ENCODE data around the gene IFT172. TPM values are rescaled to one million over a fixed set of nuclear protein-coding genes. Genes with fewer than 3 reads are reported as not detected.
"Not testable (repeated sequence)": the region's sequence is repeated elsewhere in the genome, so short reads cannot be mapped to it uniquely, and the experiment has no call there.

IFT172 gene, protein sequence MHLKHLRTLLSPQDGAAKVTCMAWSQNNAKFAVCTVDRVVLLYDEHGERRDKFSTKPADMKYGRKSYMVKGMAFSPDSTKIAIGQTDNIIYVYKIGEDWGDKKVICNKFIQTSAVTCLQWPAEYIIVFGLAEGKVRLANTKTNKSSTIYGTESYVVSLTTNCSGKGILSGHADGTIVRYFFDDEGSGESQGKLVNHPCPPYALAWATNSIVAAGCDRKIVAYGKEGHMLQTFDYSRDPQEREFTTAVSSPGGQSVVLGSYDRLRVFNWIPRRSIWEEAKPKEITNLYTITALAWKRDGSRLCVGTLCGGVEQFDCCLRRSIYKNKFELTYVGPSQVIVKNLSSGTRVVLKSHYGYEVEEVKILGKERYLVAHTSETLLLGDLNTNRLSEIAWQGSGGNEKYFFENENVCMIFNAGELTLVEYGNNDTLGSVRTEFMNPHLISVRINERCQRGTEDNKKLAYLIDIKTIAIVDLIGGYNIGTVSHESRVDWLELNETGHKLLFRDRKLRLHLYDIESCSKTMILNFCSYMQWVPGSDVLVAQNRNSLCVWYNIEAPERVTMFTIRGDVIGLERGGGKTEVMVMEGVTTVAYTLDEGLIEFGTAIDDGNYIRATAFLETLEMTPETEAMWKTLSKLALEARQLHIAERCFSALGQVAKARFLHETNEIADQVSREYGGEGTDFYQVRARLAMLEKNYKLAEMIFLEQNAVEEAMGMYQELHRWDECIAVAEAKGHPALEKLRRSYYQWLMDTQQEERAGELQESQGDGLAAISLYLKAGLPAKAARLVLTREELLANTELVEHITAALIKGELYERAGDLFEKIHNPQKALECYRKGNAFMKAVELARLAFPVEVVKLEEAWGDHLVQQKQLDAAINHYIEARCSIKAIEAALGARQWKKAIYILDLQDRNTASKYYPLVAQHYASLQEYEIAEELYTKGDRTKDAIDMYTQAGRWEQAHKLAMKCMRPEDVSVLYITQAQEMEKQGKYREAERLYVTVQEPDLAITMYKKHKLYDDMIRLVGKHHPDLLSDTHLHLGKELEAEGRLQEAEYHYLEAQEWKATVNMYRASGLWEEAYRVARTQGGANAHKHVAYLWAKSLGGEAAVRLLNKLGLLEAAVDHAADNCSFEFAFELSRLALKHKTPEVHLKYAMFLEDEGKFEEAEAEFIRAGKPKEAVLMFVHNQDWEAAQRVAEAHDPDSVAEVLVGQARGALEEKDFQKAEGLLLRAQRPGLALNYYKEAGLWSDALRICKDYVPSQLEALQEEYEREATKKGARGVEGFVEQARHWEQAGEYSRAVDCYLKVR (N-terminal part only)
- total RNA-seq = 20.3 TPM
- long read RNA-seq, full-length matches to known transcripts = 2 of 12 reads
- long read RNA-seq, partial matches to known transcripts = 7 of 12 reads
- long read RNA-seq, other reads (novel, unspliced or antisense) = 3 of 12 reads

DNA sequence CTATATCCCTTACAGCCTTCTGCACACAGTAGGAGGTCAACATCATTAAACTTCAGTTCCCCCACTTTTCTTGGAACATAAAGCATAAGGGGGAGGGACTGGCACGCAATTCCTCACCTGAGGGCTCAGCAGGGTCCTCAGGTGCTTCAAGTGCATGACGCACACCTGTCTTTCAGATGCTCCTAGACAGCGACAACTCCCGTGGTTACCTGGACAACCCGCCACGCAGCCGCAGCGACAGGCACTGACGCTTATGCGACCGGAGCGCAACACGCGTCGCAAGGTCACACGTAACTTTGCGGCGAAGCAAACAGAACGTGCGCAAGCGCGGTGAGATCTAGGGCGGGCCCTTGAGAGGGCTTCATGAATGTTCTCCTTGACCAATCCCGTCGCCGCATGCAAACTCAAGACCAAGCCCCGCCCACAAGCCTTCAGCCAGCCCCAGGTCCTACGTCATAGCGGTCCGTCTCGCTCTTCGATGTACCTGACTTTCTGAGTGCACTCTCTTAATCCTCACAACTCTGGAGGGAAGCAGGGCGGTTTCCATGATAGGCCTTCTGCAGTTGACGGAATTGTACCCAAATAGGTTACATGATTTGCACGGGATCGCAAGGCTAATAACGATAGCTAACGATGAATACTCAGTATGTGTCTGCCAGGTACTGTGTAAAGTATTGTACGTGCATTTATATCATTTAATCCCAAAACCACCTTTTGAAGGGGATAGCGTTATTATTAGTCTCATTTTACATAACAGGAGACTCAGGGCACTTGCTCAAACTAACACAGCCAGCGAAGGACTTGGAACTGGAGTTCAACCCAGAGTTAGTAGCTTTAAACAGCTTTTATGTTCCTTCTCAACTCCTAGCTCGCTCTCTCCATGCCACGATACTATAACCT lies at the start of gene IFT172:
TSS of gene IFT172 (minus strand) at position 246 of the 900 bp plus-strand sequence. CDS start at position 156, 90 bp downstream.
- DNase-seq (peak; percentile 99), ATAC-seq (ENCODE audit: poor library complexity) (peak; percentile 99)
- intact Hi-C loops (cut with DNase I) = loop anchor here (5.0 to 10.0 kb wide), 2 partner anchors 57 to 135 kb away; partner anchors contain the start of genes CCDC121 and GPN1

- ATAC-seq (ENCODE audit: poor library complexity); DNase-seq; intact Hi-C loops (cut with DNase I): not testable (repeated sequence)
These were observed 49.4 kb upstream of the IFT172 start for GRCh38 chr2:27538839-27539450.

GRCh38 chr2:27537287-27537686 lies 47.7 kb upstream of the IFT172 start:
- DNase-seq = no peak
- ATAC-seq (ENCODE audit: poor library complexity) = no peak
- intact Hi-C loops (cut with DNase I) = no loop called here

GRCh38 chr2:27531983-27532382 lies 42.4 kb upstream of the IFT172 start:
- intact Hi-C loops (cut with DNase I) = no loop called here
- no peak for DNase-seq
- no peak for ATAC-seq (ENCODE audit: poor library complexity)

- intact Hi-C loops (cut with DNase I) = no loop called here
- DNase-seq (no peak), ATAC-seq (ENCODE audit: poor library complexity) (no peak)
These were observed 37.6 kb upstream of the IFT172 start for GRCh38 chr2:27527182-27527581.

DNA sequence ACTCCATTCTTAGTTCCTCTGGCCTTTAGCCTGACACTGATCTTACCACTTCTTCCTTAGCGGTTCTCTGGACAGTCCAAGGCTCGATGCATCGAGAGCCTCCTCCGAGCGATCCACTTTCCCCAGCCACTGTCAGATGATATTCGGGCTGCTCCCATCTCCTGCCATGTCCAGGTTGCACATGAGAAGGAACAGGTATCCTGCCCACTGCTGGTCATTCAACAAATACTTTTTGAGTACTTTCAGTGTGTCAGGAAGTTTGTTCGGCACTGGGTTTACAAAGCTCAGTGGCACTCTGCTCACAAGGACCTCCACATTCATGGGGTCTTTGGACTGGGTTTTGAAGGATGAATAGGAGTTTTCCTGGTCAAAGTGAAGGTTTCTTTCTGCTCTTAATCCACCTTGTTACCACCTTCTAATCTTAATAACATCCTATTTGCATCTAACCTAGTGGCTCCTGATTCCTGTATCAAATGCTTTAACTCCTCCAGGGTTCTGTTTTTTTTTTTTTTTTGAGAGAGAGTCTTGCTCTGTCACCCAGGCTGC lies 32.9 kb upstream of the IFT172 start:
- intact Hi-C loops (cut with DNase I) = no loop called here
- ATAC-seq (ENCODE audit: poor library complexity) (no peak), DNase-seq (no peak)

- no peak for ATAC-seq (ENCODE audit: poor library complexity)
- no peak for DNase-seq
- intact Hi-C loops (cut with DNase I) = no loop called here
These were observed 30.8 kb upstream of the IFT172 start for GRCh38 chr2:27520316-27520715.

GRCh38 chr2:27518782-27519113 lies 29.2 kb upstream of the IFT172 start:
- no peak for ATAC-seq (ENCODE audit: poor library complexity)
- DNase-seq = no peak
- intact Hi-C loops (cut with DNase I) = no loop called here

GRCh38 chr2:27518113-27518781 lies 28.7 kb upstream of the IFT172 start:
- ATAC-seq (ENCODE audit: poor library complexity) = no peak
- intact Hi-C loops (cut with DNase I) = no loop called here
- no peak for DNase-seq

GRCh38 chr2:27509326-27509725 lies 19.8 kb upstream of the IFT172 start:
- no peak for DNase-seq
- ATAC-seq (ENCODE audit: poor library complexity) = no peak
- intact Hi-C loops (cut with DNase I) = no loop called here

- intact Hi-C loops (cut with DNase I) = no loop called here
- DNase-seq = no peak
- ATAC-seq (ENCODE audit: poor library complexity) = no peak
These were observed 17.8 kb upstream of the IFT172 start for GRCh38 chr2:27507293-27507692.

DNA sequence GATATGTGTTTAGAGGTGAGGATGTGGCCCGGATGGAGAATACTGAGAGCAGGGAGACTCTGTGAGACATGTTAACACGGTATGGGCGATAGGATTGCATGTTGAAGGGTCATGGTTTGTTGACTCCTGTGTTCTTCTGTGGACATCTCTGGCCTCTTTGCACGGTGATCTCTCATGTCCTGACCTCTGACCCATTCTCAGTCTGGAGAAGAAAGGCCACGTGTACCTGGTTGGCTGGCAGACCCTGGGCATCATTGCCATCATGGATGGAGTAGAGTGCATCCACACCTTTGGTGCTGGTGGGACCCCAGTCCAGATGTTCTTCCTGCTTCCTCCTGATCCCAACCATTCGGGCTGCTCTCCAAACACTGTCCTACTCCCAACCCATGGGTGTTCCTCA lies 17.0 kb upstream of the IFT172 start:
- intact Hi-C loops (cut with DNase I) = no loop called here
- DNase-seq (no peak), ATAC-seq (ENCODE audit: poor library complexity) (no peak)

DNA sequence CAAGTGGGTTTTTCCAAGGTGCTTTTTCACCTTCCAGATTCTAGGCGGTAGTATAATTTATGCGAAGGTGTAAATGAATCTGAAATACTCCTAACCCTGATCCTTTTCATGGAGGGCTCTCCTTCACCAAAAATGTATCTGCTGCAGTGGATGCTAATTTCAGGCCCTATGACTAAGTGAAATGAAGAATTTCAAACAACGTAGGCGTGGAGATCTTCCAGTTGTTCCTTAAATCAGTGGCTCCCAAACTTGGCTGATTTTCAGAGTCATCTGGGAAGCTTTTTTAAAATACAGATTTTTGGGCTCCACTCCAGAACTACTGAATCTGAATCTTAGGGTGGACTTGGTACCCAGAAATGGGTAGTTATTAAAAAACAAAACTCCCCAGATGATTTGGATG lies 12.6 kb upstream of the IFT172 start:
- no peak for DNase-seq
- ATAC-seq (ENCODE audit: poor library complexity) = no peak
- intact Hi-C loops (cut with DNase I) = no loop called here

DNA sequence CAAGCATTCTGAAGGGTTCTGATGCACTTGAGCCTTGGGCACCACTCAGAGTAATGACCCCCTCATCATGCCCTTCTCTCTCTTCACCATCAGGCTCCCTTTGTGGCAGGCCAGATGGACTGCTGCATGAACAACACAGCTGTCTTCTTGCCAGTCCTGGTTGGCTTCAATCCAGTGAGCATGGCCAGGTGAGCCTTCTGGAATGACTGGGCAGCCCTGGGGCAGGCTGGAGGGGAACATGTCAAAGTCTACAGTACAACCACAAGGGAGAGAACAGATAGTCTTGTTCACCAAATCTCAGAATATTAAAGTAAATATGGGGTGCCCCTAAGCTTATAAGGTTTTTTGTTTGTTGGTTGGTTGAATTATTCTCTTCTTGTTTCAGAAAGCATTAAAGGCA lies 11.5 kb upstream of the IFT172 start:
- ATAC-seq (ENCODE audit: poor library complexity) = no peak
- no peak for DNase-seq
- intact Hi-C loops (cut with DNase I) = no loop called here

DNA sequence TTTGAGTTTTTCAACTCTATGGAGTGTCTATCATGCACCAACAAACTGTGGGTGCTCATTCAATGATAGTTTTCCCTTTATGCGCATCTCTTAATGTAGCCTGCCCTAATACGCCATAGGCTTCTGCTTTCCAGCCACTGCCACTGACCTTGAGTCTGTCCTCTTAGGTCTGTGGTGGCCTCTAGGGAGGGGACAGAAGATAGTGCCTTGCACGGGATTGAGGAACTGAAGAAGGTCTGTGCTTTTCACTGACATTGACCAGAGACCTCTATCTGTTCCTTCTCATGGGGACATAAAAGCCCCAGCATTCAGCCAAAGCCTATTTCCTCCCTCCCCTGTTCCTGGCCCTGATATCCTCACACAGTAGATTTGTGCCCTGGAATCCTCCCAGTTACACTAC lies 9.4 kb upstream of the IFT172 start:
- DNase-seq = no peak
- intact Hi-C loops (cut with DNase I) = no loop called here
- ATAC-seq (ENCODE audit: poor library complexity) = no peak

GRCh38 chr2:27497288-27497627 lies 7.7 kb upstream of the IFT172 start:
- DNase-seq = no peak
- ATAC-seq (ENCODE audit: poor library complexity) = no peak
- intact Hi-C loops (cut with DNase I) = no loop called here
